K562 (cell line): Measurements from ENCODE around the gene FASTK. TPM values are rescaled to one million over a fixed set of nuclear protein-coding genes. Genes with fewer than 3 reads are reported as not detected.
A peak's percentile ranks its signal among the peaks of the same experiment; 100 is the strongest.

ENCODE experiments used
- CTBP1 ChIP-seq: fragments of 450-650 bp; IDR thresholded peaks from 2 replicates; pipeline ENCODE4 v1.6.1; 2016; ENCODE audit warnings: borderline replicate concordance
- ESRRA ChIP-seq: fragments of 450-650 bp; IDR thresholded peaks from 2 replicates; pipeline ENCODE4 v1.6.1; 2014; ENCODE audit warnings: low read depth, mild to moderate bottlenecking, moderate library complexity, borderline replicate concordance
- HCFC1 ChIP-seq: IDR thresholded peaks from 2 replicates; pipeline ENCODE4 v1.6.1; 2012; ENCODE audit warnings: low read depth, low read length, improper control_type of control experiment
- MTA2 ChIP-seq: fragments of 450-650 bp; IDR thresholded peaks from 2 replicates; pipeline ENCODE4 v1.6.1; 2016; ENCODE audit warnings: low read depth
- NFE2 ChIP-seq: IDR thresholded peaks from 2 replicates; pipeline ENCODE4 v1.6.1; 2014; ENCODE audit warnings: antibody characterized with exemption, low read depth
- ZBTB2 ChIP-seq: fragments of 450-650 bp; IDR thresholded peaks from 2 replicates; pipeline ENCODE4 v1.6.1; 2016; ENCODE audit warnings: antibody characterized with exemption
- ZNF239 ChIP-seq: fragments of 250-450 bp; sonication (Bioruptor Pico); IDR thresholded peaks from 2 replicates; pipeline ENCODE4 v1.4.0; 2020; ENCODE audit warnings: mild to moderate bottlenecking
- ZNF644 ChIP-seq: fragments of 200-800 bp; sonication (Bioruptor generic); IDR thresholded peaks from 2 replicates; pipeline ENCODE4 v1.6.1; 2016; ENCODE audit warnings: low read depth, missing genetic modification characterization, missing compliant biosample characterization
- ZNF79 ChIP-seq: fragments of 250-450 bp; sonication (Bioruptor Pico); IDR thresholded peaks from 2 replicates; pipeline ENCODE4 v1.4.0; 2020; ENCODE audit warnings: low read depth, mild to moderate bottlenecking, moderate library complexity
- polyA plus RNA-seq, 8 experiments: library from polyadenylated mRNA; depleted of rRNA in 4 of 8; stranded (reverse) in 5 of 8; unstranded in 3 of 8; fragments of >200 nt; fragmentation: Nextera tagmentation in 2 of 8; fragmentation: Illumina TruSeq in 1 of 8; extraction: Ambion mirVana in 2 of 8; extraction: Trizol in 1 of 8; gene quantifications; 2 replicates each; pipeline versions ENCODE4 v1.2.1 to v1.2.3, GENCODE V29; 2011 to 2014; ENCODE audit warnings: inconsistent platforms in 1 of 8, missing spikeins in 1 of 8
- total RNA-seq, 7 experiments: library from RNA; depleted of rRNA in 6 of 7; stranded (reverse); fragments of >200 nt in 6 of 7; fragmentation: Illumina TruSeq in 2 of 7; extraction: Trizol in 2 of 7; gene quantifications; 2 replicates each; pipeline versions ENCODE4 v1.2.1 to v1.2.3, GENCODE V29; 2011 to 2021; ENCODE audit warnings: low replicate concordance in 1 of 7
- TF ChIP-seq, protein P1 (sequence below): fragments of 250-450 bp; sonication (Bioruptor Pico); IDR thresholded peaks from 2 replicates; pipeline ENCODE4 v1.4.0; 2020; ENCODE audit warnings: mild to moderate bottlenecking, moderate library complexity, borderline replicate concordance
- TF ChIP-seq, protein P2 (sequence below): fragments of 250-450 bp; sonication (Bioruptor Pico); IDR thresholded peaks from 2 replicates; pipeline ENCODE4 v1.5.0; 2020; ENCODE audit warnings: mild to moderate bottlenecking, borderline replicate concordance
- TF ChIP-seq, protein P3 (sequence below): fragments of 250-450 bp; sonication (Bioruptor Pico); IDR thresholded peaks from 2 replicates; pipeline ENCODE4 v1.4.0; 2020; ENCODE audit warnings: borderline replicate concordance

FASTK gene
- total and polyA plus RNA-seq, 9 of the 15 experiments (the other 6 are each of a cell fraction or from before 2014, with no cell fraction given): 0.51 to 150 (median 48.2) TPM

DNA sequence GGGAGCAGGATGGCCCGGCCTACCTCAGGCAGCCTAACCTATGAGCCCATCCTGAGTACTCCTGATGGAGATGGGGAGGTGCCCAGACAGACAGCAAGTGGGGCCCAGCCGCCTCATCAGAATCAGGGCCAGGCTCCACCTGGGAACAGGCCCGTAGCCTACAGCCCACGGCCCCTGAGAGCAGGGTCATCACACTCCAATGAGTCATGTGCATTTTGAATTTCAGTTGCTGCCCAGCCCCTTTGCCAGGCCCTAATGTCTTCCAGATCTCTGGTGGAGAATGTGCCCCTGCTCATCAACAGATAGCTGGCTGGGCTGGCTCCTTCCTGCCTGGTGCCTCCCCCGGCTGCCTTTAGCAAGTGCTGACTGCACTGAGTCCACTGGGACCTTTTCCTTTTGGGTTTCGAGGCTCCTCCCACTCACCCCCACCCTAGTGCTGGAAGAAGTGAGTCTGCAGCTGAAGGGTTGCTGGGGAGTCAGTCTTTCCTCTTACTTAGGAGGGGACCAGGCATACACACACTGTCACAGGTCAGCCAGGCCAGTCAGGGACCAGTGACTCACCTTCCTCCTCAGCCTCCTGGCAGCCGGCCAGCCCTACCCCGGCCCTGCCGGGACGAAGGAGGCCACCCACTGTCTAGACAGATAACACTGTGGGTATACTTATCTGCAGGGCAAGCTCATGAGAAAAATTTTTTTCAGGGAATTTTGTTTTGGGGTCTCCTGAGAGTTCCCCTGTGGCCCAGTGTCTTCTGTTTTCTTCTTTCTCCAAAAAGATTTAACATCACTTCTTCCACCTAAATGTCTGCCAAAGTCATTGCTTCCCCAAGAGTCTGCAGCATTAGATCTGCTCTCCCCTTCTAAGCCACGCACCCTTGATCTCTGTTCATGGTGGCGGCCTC lies 41.4 kb downstream of the FASTK start (continued):
- TF ChIP-seq, protein P1, sequence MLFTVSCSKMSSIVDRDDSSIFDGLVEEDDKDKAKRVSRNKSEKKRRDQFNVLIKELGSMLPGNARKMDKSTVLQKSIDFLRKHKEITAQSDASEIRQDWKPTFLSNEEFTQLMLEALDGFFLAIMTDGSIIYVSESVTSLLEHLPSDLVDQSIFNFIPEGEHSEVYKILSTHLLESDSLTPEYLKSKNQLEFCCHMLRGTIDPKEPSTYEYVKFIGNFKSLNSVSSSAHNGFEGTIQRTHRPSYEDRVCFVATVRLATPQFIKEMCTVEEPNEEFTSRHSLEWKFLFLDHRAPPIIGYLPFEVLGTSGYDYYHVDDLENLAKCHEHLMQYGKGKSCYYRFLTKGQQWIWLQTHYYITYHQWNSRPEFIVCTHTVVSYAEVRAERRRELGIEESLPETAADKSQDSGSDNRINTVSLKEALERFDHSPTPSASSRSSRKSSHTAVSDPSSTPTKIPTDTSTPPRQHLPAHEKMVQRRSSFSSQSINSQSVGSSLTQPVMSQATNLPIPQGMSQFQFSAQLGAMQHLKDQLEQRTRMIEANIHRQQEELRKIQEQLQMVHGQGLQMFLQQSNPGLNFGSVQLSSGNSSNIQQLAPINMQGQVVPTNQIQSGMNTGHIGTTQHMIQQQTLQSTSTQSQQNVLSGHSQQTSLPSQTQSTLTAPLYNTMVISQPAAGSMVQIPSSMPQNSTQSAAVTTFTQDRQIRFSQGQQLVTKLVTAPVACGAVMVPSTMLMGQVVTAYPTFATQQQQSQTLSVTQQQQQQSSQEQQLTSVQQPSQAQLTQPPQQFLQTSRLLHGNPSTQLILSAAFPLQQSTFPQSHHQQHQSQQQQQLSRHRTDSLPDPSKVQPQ: 0 out of 2 replicates have a peak, but pooled peaks have one; percentile 29
- TF ChIP-seq ZNF239 (CRISPR knock-in tag) (no peak), MTA2 (peak; percentile 83), CTBP1 (peak; percentile 98), NFE2 (peak; percentile 69), HCFC1 (0 out of 2 replicates have a peak, but pooled peaks have one; percentile 20), ZNF644 (tag) (no peak; the same call in 1 of the 2 replicates), ZNF79 (0 out of 2 replicates have a peak, but pooled peaks have one; percentile 51), ESRRA (peak; percentile 66; the same call in 1 of the 2 replicates), ZBTB2 (peak; percentile 81)
- TF ChIP-seq, protein P2, sequence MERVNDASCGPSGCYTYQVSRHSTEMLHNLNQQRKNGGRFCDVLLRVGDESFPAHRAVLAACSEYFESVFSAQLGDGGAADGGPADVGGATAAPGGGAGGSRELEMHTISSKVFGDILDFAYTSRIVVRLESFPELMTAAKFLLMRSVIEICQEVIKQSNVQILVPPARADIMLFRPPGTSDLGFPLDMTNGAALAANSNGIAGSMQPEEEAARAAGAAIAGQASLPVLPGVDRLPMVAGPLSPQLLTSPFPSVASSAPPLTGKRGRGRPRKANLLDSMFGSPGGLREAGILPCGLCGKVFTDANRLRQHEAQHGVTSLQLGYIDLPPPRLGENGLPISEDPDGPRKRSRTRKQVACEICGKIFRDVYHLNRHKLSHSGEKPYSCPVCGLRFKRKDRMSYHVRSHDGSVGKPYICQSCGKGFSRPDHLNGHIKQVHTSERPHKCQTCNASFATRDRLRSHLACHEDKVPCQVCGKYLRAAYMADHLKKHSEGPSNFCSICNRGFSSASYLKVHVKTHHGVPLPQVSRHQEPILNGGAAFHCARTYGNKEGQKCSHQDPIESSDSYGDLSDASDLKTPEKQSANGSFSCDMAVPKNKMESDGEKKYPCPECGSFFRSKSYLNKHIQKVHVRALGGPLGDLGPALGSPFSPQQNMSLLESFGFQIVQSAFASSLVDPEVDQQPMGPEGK (CRISPR knock-in tag): no peak
- TF ChIP-seq, protein P3, sequence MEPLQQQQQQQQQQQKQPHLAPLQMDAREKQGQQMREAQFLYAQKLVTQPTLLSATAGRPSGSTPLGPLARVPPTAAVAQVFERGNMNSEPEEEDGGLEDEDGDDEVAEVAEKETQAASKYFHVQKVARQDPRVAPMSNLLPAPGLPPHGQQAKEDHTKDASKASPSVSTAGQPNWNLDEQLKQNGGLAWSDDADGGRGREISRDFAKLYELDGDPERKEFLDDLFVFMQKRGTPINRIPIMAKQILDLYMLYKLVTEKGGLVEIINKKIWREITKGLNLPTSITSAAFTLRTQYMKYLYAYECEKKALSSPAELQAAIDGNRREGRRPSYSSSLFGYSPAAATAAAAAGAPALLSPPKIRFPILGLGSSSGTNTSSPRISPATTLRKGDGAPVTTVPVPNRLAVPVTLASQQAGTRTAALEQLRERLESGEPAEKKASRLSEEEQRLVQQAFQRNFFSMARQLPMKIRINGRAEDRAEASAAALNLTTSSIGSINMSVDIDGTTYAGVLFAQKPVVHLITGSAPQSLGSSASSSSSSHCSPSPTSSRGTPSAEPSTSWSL: no peak
